DMS 273 treated with DMSO at 0.1 percent for 48 hours (cell line): ENCODE results near the gene COL23A1.
"Not testable (repeated sequence)": the region's sequence is repeated elsewhere in the genome, so short reads cannot be mapped to it uniquely, and the experiment has no call there.

Experiments used
- DNase-seq: peaks from one replicate; lab custom pipeline; 2025; lab: John Stamatoyannopoulos, UW

Gene COL23A1

DNA sequence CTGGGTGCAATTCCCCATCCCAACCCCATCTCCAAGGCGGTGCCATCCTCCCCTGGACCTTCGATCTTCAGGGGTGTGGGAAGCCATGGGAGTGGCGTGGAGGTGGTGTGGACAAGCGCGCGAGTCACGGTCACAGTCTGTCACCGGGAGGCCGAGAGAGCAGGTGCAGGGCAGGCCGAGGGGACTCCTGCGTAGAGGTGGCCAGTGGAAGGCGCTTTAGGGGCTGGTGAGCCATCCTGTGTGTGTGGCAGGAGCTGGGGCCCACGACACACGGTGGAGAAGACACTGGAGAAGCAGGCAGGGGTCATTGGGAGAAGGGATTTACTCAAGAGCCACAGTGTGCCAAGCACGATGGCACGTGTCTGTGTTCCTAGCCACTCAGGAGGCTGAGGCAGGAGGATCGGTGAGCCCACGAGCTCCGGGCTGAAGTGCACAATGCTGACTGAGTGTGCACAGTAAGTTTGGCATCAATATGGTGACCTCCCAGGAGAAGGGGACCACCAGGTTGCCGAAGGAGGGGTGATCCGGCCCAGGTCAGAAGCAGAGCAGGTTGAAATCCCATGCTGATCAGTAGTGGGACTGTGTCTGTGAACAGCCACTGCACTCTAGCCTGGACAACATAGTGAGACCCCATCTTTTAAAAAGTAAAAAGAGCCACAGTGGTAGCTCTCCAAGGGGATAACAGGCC, 212.5 kb downstream of the COL23A1 start:
- no peak for DNase-seq

GRCh38 chr5:178376921-178377582, 213.1 kb downstream of the COL23A1 start:
- DNase-seq: no peak

DNA sequence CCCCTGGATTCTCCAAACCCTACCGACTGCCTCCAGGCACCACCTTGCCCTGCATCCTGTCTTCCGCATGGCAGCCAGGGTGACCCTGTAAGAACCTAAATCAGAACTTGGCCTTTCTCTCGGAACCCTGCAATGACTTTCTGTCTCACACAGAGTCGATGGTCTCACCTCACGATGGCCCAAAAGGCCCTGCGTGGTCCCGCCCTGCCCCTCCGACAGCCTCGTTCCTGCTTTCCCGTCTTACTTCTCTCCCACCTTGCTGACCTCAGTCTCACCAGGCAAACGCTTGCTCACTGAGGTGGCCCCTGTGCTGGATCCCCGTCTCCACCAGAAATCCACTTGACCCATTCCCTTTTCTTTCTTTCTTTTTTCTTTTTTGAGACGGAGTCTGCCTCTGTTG, 214.8 kb downstream of the COL23A1 start:
- DNase-seq: no peak

DNA sequence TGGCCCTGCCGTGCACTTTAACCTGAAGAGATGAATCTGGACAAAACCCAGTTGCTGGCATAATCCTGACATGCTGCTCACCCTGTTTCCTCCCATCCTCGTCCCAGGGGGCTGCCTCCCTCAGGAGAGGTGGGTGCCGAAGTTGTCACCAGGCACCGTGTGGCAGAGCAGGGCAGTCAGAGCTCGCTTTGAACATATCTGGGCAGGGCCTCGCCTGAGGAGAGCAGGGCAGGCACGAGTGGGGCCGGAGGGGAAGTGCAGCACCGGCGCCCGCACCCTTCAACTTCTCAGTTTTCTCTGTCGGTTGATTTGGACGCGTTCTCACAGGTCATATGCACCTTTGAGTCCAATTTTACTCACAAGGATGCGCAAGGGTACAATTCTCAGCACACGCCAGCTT, 216.5 kb downstream of the COL23A1 start:
- DNase-seq: no peak

- DNase-seq: no peak
Measured at GRCh38 chr5:178372142-178372571, 218.0 kb downstream of the COL23A1 start.

DNA sequence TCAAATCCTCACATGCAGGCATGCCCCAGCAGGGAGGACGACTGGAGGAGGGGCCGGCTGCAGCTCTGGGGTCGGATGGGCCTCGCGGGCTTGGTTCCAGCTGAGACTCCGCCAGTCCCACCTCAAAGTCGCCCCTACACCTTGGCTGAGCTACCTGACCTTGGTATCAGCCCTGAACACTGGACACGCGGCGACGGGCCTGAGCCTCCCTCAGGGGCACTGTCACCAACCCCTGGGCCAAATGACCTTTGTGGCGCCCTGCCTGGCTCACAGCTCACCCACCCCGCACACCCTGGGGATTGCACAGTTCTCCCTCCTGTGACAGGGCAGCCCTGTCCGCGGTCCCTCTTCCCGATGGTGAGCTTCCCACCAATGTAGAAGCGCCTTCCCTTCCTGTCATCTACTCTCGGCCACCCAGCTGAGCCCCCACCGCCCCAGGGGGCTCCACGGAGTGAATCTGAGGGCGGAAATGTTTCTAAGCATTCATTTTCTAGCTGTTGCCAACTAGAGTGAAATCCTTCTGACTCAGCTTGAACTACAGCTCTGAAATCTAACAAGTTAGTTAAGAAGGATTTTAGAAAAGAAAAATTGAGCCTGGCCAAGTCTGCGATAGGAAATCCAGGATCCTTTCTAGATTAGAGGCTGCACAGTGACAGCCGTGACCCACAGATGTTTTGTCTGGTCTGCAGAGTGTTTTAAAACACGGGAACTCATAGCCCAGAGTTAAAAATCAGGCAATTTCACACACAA, 218.7 kb downstream of the COL23A1 start:
- DNase-seq: no peak

GRCh38 chr5:178370102-178370501, 220.1 kb downstream of the COL23A1 start:
- DNase-seq: no peak

GRCh38 chr5:178369469-178369868, 220.7 kb downstream of the COL23A1 start:
- not testable (repeated sequence) for DNase-seq

GRCh38 chr5:178368716-178369300, 221.4 kb downstream of the COL23A1 start:
- no peak for DNase-seq

DNA sequence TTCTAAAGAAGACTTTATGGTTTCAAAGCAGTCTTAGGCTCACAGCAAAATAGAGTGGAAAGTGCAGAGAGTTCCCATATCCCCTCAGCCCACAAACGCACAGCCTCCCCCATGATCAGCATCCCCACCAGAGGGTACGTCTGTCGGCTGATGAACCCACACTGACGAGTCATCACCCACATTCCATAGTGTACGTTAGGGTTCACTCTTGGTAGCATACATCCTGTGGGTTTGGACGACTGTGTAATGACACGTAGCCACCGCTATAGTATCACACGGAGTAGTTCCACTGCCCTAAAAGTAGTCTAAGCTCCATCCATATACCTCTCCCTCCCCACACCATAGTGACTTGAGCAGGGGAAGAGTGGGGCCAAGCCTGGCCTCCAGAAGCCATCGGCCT, 221.9 kb downstream of the COL23A1 start:
- DNase-seq: no peak

DNA sequence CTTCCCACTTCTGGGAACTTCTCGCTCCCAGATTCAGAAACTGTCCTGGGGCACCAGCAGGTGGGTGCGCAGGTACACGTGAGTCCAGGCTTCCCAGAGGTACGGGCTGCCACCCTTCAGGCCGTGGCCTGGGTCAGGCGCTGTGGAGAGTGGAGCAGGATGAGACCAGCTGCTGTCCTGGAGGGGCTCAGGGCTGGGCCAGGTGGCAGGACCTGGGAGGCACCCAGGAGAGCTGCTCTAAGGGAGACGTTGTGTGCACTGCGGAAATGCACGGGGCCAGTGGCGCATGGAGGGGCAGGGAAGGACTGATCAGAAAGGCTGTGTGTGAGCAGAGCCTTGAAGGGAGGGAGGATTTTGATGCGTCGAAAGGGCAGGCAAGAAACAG, 222.5 kb downstream of the COL23A1 start:
- DNase-seq: no peak

DNA sequence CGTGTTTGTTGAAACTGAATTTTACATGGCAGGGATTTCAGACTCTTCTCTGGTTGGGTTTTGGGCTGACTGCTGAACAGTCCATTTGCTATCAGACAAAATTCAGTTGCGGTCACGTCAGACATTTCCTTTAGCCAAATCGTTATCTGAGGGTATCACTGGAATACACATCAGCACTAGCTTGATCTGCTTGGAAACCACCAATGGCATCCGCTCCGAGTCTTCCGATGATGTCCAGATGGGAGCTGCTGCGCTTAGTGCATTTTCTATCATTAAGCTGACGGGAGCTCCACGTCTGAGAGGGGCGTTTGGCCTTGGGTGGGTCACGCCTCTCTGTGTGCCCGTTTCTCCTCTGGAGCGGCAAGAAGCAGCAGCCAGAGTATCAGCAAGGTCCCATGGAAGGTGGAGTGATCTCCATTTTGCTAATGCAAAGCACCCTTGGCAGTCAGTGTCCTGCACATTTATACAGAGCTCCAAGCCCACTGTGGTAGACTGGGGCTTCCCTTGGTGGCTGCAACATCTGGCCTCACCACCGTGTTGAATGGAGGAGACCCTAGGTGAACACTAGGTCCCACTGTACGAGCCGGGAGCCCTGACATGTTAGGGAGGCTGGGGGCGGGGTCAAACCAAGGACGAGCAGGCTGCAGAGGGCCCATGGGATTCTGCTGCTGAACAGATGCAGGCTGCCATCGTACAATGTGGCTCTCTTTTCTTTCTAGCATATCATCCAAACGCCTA, 223.0 kb downstream of the COL23A1 start:
- no peak for DNase-seq

DNA sequence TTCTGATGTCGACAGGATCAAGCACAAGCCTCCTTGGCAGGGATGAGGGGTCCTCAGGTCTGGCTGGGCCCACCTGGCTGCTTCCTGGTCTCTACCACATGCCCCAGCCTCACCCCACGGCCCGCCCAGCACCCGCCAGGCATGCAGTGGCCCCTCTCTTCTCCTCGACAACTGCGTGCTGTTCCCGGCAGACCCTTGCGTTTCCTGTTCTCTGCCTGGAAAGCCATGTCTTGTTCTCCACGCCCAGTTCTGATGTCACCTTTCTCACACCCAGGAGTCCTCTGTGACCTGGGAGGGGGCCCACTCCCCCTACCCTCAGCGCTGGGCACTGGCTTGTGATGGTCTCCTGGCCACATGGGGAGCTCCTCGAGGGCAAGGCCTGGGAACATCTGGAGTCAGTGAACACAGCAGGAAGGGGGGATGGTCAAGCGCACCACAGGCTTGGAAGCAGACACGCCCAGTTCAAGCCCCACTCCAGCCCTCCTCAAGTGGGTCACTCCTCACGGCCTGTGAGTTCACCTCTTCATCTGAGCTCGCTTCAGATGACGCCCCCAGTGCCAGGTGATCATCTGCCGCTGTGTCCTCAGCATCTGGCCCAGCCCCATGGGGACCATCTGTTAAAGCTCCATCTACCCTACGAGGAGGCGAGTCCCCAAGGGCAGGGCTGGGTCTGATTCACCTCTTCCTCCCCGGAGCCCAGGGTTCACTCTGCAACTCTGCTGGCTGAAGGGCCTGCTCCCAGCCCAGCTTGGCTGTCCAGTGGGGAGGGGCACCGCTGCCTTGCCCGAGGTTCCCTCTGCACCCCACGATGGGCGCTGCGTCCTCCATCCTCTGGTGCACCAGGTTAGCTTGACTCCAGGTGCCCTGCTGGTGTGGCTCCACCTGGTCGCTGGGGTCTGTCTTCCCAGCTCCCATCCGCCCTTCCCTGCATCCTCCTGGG, 224.4 kb downstream of the COL23A1 start:
- no peak for DNase-seq

DNA sequence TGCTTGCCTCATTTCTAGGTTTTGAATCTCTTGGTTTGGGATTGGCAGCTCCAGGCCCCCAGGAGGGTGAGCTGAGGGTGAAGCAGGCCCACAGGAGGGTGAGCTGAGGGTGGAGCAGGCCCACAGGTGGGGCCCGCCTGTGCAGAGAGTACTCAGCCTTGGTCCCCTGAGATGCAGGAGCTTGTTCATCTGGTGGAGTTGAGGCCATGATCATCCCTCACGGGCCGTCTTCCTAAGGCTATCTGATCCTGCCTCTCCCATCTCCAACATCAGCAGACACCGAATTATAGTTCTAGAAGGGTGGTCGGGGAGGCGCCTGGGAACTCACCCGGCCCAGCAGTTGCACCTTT, 225.9 kb downstream of the COL23A1 start:
- DNase-seq: no peak

GRCh38 chr5:178363501-178364325, 226.5 kb downstream of the COL23A1 start:
- DNase-seq: no peak

DNA sequence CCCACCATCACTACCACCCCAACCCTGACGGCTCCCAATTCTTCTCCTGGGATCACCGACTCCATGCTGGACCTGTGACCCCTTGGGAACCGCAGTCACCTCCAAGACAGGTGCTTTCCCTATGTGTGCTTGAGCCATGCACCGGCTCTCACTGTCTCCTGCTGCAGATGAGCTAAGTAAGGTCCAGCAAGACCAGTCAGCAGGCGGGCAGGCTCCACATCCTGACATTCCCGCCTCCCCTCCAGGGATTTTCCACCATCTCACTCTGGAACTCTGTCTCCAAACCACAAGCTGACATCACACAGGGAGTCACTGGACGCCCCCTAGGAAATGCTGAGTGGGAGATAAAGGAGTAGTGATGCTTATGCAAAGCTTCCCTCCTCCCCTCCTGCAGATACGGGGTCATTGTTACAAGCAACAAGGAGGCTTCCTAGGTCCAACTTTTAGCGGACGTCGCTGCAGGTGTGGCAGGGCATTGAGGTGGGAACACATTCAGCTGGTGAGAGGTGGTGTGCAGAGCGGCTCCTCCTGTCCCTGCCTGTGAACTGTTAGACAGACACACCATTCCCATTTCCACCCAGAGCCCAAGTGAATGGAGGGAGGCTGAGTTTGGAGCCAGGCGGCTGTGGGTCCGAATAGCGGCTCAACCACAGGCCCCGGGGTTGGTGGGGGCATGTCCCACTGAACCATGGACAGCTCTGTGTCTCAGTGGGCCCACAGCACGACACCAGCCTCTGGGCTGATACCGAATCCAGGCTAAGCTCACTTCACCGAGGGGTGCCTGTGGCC, 228.3 kb downstream of the COL23A1 start:
- DNase-seq: no peak

GRCh38 chr5:178360926-178361235, 229.3 kb downstream of the COL23A1 start:
- no peak for DNase-seq

DNA sequence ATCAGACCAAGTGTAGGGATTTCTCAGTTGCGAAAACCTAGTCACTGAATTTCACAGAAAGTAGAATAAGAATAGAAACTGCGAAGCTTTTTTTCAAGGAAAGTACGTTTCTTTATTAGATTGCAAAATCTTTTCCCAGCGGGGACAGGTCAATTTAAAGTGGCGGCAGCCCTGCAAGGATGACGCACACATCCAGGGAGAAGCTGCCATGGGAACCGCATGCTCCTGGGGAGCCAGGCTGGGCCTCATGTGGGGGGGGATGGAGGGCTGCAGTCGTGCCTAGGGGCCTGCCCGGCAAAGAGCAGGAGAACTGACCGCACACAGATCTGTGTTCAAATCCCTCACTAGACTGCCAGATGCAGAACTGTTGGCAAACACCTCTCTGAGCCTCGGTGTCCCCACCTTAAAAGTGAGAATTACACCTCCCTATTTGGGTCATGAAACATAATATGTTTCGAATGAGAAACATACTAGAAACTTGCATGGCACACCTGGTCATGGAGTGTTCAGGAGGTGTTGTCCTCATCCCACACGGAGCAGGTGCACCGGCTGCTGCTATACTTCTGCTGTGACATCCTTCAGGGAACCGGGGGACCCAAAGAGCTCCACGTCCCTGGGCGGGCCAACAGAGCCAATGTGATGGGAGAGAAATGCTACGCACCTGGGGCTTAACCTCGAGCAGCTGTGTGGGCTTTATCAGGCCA, 229.8 kb downstream of the COL23A1 start:
- no peak for DNase-seq

GRCh38 chr5:178359738-178360137, 230.5 kb downstream of the COL23A1 start:
- DNase-seq: no peak
